ENCODE results near the gene MRFAP1. TPM values are rescaled to one million over a fixed set of nuclear protein-coding genes. Genes with fewer than 3 reads are reported as not detected.
"Not testable (repeated sequence)": the region's sequence is repeated elsewhere in the genome, so short reads cannot be mapped to it uniquely, and the experiment has no call there.

MRFAP1 gene
- polyA plus RNA-seq, 1 experiment: 298 TPM

GRCh38 chr4:6668391-6668790 is 27.9 kb downstream of the MRFAP1 start:
- ChIA-PET CTCF (interaction anchor here (0.9 kb wide), 1 partner anchor 8 kb away, joined by 4 read pairs; no protein-coding TSS in a partner anchor), POLR2A (interaction anchor here (1.5 kb wide), 1 partner anchor 28 kb away, joined by 3 read pairs; the partner anchor contains the start of gene MRFAP1)
- Histone ChIP-seq H3K4me3 (ENCODE audit: low read depth, low read length) (no peak overlapping the region), H3K27ac (ENCODE audit: low read depth, low read length) (peak overlapping the region; percentile 57), H3K27me3 (ENCODE audit: control insufficient read depth, insufficient read depth, low read length) (peaks cover 6% of the 10 kb centered on the region), H3K9me3 (ENCODE audit: control insufficient read depth, insufficient read depth, low read length) (peaks cover 11% of the 10 kb centered on the region; the same call in 1 of the 2 replicates)
- DNase-seq (ENCODE audit: low read depth, low spot score): peak; percentile 34
- no peak for TF ChIP-seq CTCF (IDR thresholded peaks at IDR 0.05; ENCODE audit: low read depth, low read length)

DNA sequence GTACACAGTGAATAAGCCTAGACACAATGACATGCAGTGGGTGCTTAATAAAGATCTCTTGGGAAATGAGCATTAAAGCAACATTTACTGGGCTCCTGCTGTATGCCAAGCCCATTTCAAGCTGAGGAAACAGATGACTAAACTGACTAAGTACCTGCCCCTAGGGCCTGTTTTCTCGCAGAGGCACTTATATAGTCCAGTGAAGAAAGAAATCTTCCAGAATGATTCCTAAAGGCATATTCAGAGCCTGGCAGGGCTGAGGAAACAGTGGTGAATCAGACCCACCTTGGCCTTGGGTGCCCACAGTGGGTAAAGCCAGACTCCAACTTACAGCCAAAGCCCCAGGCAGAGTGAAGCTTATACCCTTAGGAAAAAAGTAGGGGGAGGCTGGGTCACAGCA is 31.2 kb downstream of the MRFAP1 start:
- TF ChIP-seq CTCF (IDR thresholded peaks at IDR 0.05; ENCODE audit: low read depth, low read length): no peak
- Histone ChIP-seq H3K9me3 (ENCODE audit: control insufficient read depth, insufficient read depth, low read length) (peaks cover 3% of the 10 kb centered on the region; the same call in 1 of the 2 replicates), H3K27me3 (ENCODE audit: control insufficient read depth, insufficient read depth, low read length) (no peaks in the 10 kb centered on the region), H3K27ac (ENCODE audit: low read depth, low read length) (no peak overlapping the region), H3K4me3 (ENCODE audit: low read depth, low read length) (no peak overlapping the region)
- ChIA-PET POLR2A (no interaction called here), CTCF (no interaction called here)
- DNase-seq (ENCODE audit: low read depth, low spot score): no peak

GRCh38 chr4:6672131-6672530 is 31.6 kb downstream of the MRFAP1 start:
- Histone ChIP-seq H3K4me3 (ENCODE audit: low read depth, low read length) (no peak overlapping the region), H3K27ac (ENCODE audit: low read depth, low read length) (no peak overlapping the region), H3K9me3 (ENCODE audit: control insufficient read depth, insufficient read depth, low read length) (peaks cover 3% of the 10 kb centered on the region; the same call in 1 of the 2 replicates), H3K27me3 (ENCODE audit: control insufficient read depth, insufficient read depth, low read length) (no peaks in the 10 kb centered on the region)
- TF ChIP-seq CTCF (IDR thresholded peaks at IDR 0.05; ENCODE audit: low read depth, low read length): no peak
- no peak for DNase-seq (ENCODE audit: low read depth, low spot score)
- CTCF ChIA-PET: interaction anchor here (1.5 kb wide), 1 partner anchor 8 kb away, joined by 6 read pairs; no protein-coding TSS in a partner anchor
- POLR2A ChIA-PET: no interaction called here

DNA sequence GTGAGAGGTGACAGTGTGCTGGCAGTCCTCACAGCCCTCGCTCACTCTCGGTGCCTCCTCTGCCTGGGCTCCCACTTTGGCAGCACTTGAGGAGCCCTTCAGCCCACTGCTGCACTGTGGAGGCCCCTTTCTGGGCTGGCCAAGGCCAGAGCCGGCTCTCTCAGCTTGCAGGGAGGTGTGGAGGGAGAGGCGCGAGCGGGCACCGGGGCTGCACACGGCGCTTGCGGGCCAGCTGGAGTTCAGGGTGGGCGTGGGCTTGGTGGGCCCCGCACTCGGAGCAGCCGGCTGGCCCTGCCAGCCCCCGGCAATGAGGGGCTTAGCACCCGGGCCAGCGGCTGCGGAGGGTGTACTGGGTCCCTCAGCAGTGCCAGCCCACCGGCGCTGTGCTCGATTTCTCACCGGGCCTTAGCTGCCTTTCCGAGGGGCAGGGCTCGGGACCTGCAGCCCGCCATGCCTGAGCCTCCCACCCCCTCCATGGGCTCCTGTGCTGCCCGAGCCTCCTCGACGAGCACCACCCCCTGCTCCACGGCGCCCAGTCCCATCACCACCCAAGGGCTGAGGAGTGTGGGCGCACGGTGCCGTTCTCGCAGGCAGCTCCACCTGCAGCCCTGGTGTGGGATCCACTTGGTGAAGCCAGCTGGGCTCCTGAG is 32.2 kb downstream of the MRFAP1 start:
- not testable (repeated sequence) for H3K9me3 ChIP-seq (ENCODE audit: control insufficient read depth, insufficient read depth, low read length); H3K4me3 ChIP-seq (ENCODE audit: low read depth, low read length); H3K27me3 ChIP-seq (ENCODE audit: control insufficient read depth, insufficient read depth, low read length); H3K27ac ChIP-seq (ENCODE audit: low read depth, low read length); DNase-seq (ENCODE audit: low read depth, low spot score)
- CTCF ChIA-PET: interaction anchor here (1.5 kb wide), 1 partner anchor 9 kb away, joined by 6 read pairs; no protein-coding TSS in a partner anchor
- POLR2A ChIA-PET: interaction anchor here (1.1 to 3.2 kb wide), 7 partner anchors 9 to 395 kb away, joined by 3 to 20 read pairs (median 4); partner anchors contain the start of genes GRPEL1, MRFAP1 and MRFAP1L1

GRCh38 chr4:6673191-6673659 is 32.7 kb downstream of the MRFAP1 start:
- CTCF ChIA-PET: interaction anchor here (0.8 to 1.5 kb wide), 2 partner anchors 9 to 99 kb away, joined by 4 to 6 read pairs; no protein-coding TSS in a partner anchor
- not testable (repeated sequence) for H3K27me3 ChIP-seq (ENCODE audit: control insufficient read depth, insufficient read depth, low read length); DNase-seq (ENCODE audit: low read depth, low spot score); H3K27ac ChIP-seq (ENCODE audit: low read depth, low read length); H3K9me3 ChIP-seq (ENCODE audit: control insufficient read depth, insufficient read depth, low read length)
- POLR2A ChIA-PET: interaction anchor here (0.9 to 3.2 kb wide), 10 partner anchors 10 to 395 kb away, joined by 3 to 20 read pairs (median 4); partner anchors contain the start of genes GRPEL1, MRFAP1 and MRFAP1L1
- H3K4me3 ChIP-seq (ENCODE audit: low read depth, low read length): peak overlapping the region; percentile 64
